ENCODE measurements around the gene GSG1L.

Gene GSG1L

GRCh38 chr16:28013878-28014277 lies 49.6 kb downstream of the GSG1L start:
- TF ChIP-seq TCF12 (IDR thresholded peaks at IDR 0.05; ENCODE audit: low read depth) (no peak), ZBTB7A (IDR thresholded peaks at IDR 0.05; ENCODE audit: low read depth) (no peak), MAX (IDR thresholded peaks at IDR 0.05) (no peak), REST (IDR thresholded peaks at IDR 0.05; ENCODE audit: low read depth) (no peak), CREB1 (IDR thresholded peaks at IDR 0.05; ENCODE audit: low read depth) (no peak), EGR1 (IDR thresholded peaks at IDR 0.05) (no peak), CEBPB (IDR thresholded peaks at IDR 0.05) (no peak), NFIC (IDR thresholded peaks at IDR 0.05) (no peak), YY1 (IDR thresholded peaks at IDR 0.05; ENCODE audit: low read depth) (no peak), RAD21 (IDR thresholded peaks at IDR 0.05; ENCODE audit: low read depth) (no peak), TAF1 (IDR thresholded peaks at IDR 0.05; ENCODE audit: low read depth) (no peak), EP300 (IDR thresholded peaks at IDR 0.05; ENCODE audit: borderline replicate concordance) (no peak), USF1 (IDR thresholded peaks at IDR 0.05) (no peak), FOXM1 (IDR thresholded peaks at IDR 0.05; ENCODE audit: borderline replicate concordance, low read depth) (no peak), TEAD4 (IDR thresholded peaks at IDR 0.05) (no peak)

GRCh38 chr16:28013392-28013791 lies 50.1 kb downstream of the GSG1L start:
- no peak for TF ChIP-seq TAF1 (IDR thresholded peaks at IDR 0.05; ENCODE audit: low read depth)
- TF ChIP-seq USF1 (IDR thresholded peaks at IDR 0.05), result no peak
- TF ChIP-seq EP300 (IDR thresholded peaks at IDR 0.05; ENCODE audit: borderline replicate concordance), result no peak
- no peak for TF ChIP-seq CEBPB (IDR thresholded peaks at IDR 0.05)
- TF ChIP-seq TCF12 (IDR thresholded peaks at IDR 0.05; ENCODE audit: low read depth), result no peak
- TF ChIP-seq MAX (IDR thresholded peaks at IDR 0.05), result no peak
- TF ChIP-seq ZBTB7A (IDR thresholded peaks at IDR 0.05; ENCODE audit: low read depth), result no peak
- TF ChIP-seq CREB1 (IDR thresholded peaks at IDR 0.05; ENCODE audit: low read depth), result no peak

GRCh38 chr16:28011971-28012445 lies 51.5 kb downstream of the GSG1L start:
- TF ChIP-seq EGR1 (IDR thresholded peaks at IDR 0.05) (peak; percentile 69), EP300 (IDR thresholded peaks at IDR 0.05; ENCODE audit: borderline replicate concordance) (no peak)

- TF ChIP-seq CREB1 (IDR thresholded peaks at IDR 0.05; ENCODE audit: low read depth) (no peak), TCF12 (IDR thresholded peaks at IDR 0.05; ENCODE audit: low read depth) (no peak), MAX (IDR thresholded peaks at IDR 0.05) (no peak), ZBTB7A (IDR thresholded peaks at IDR 0.05; ENCODE audit: low read depth) (no peak), YY1 (IDR thresholded peaks at IDR 0.05; ENCODE audit: low read depth) (no peak), CEBPB (IDR thresholded peaks at IDR 0.05) (no peak), EGR1 (IDR thresholded peaks at IDR 0.05) (no peak), EP300 (IDR thresholded peaks at IDR 0.05; ENCODE audit: borderline replicate concordance) (no peak), RAD21 (IDR thresholded peaks at IDR 0.05; ENCODE audit: low read depth) (no peak), REST (IDR thresholded peaks at IDR 0.05; ENCODE audit: low read depth) (no peak), NFIC (IDR thresholded peaks at IDR 0.05) (no peak), FOXM1 (IDR thresholded peaks at IDR 0.05; ENCODE audit: borderline replicate concordance, low read depth) (no peak), TAF1 (IDR thresholded peaks at IDR 0.05; ENCODE audit: low read depth) (no peak), TEAD4 (IDR thresholded peaks at IDR 0.05) (no peak)
Measured at GRCh38 chr16:28011223-28011622, 52.3 kb downstream of the GSG1L start.

GRCh38 chr16:28010671-28011070 lies 52.8 kb downstream of the GSG1L start:
- TF ChIP-seq FOXM1 (IDR thresholded peaks at IDR 0.05; ENCODE audit: borderline replicate concordance, low read depth), result no peak

- TF ChIP-seq REST (IDR thresholded peaks at IDR 0.05; ENCODE audit: low read depth), result no peak
Measured at GRCh38 chr16:28009586-28010373, 53.7 kb downstream of the GSG1L start.
